Esophagus muscularis mucosa (tissue), 4 donors: ENCODE results near the gene CEBPG.

ENCODE experiments used
- CTCF ChIP-seq, 3 experiments: fragments of 200-600 bp in 2 of 3; fragments of 450-650 bp in 1 of 3; sonication (generic) in 2 of 3; IDR thresholded peaks; one replicate each; pipeline ENCODE4 v1.5.1; 2017 to 2019; ENCODE audit warnings: antibody characterized with exemption in 3 of 3, mild to moderate bottlenecking in 2 of 3, moderate library complexity in 1 of 3
- EP300 ChIP-seq: sonication (generic); formaldehyde crosslinking; IDR thresholded peaks from one replicate; pipeline ENCODE4 v1.6.1; 2017; ENCODE audit warnings: antibody characterized with exemption
- POLR2A ChIP-seq: fragments of 450-650 bp; IDR thresholded peaks from one replicate; pipeline ENCODE4 v1.6.1; 2017; ENCODE audit warnings: antibody characterized with exemption, moderate library complexity, mild to moderate bottlenecking, low read depth
- POLR2AphosphoS5 ChIP-seq, 2 donors: sonication (generic); formaldehyde crosslinking; IDR thresholded peaks; one replicate each; pipeline ENCODE4 v1.6.1; 2017; ENCODE audit warnings: antibody characterized with exemption in 2 of 2

GRCh38 chr19:33385956-33386355, 12.4 kb downstream of the CEBPG start:
- no peak for TF ChIP-seq CTCF (IDR thresholded peaks at IDR 0.05)
- no peak for TF ChIP-seq POLR2AphosphoS5 (IDR thresholded peaks at IDR 0.05)
- TF ChIP-seq EP300 = no peak
- TF ChIP-seq POLR2A = no peak
